ENCODE results near the gene VPS26C.

- TF ChIP-seq CTCF (IDR thresholded peaks at IDR 0.05; ENCODE audit: borderline replicate concordance, extremely low read depth, low read length, poor library complexity, severe bottlenecking) = no peak
- no peak for TF ChIP-seq EZH2 (IDR thresholded peaks at IDR 0.05; ENCODE audit: borderline replicate concordance, low read depth, low read length, severe bottlenecking)
Observed at GRCh38 chr21:37208056-37208721, 58.9 kb downstream of the VPS26C start.
